Liver (tissue), 3 donors: ENCODE measurements around the gene GRIK1.

Experiments used
- CTCF ChIP-seq: fragments of 150-350 bp; IDR thresholded peaks from 2 replicates; pipeline ENCODE4 v1.5.1; 2017; ENCODE audit warnings: improper control_type of control experiment, low read depth, low read length; ENCODE audit not compliant: missing input control
- EGR1 ChIP-seq, 2 donors: IDR thresholded peaks; 2 replicates each; pipeline ENCODE4 v1.6.1; 2016 to 2018; ENCODE audit warnings: antibody characterized with exemption in 2 of 2, low read depth in 2 of 2
- FOXA1 ChIP-seq: IDR thresholded peaks from 2 replicates; pipeline ENCODE4 v1.6.1; 2016; ENCODE audit warnings: antibody characterized with exemption
- GABPA ChIP-seq, 2 donors: IDR thresholded peaks in 1 of 2; conservative IDR thresholded peaks in 1 of 2; 2 replicates each; pipeline ENCODE4 v1.6.1; 2016; ENCODE audit warnings: antibody characterized with exemption in 2 of 2, mild to moderate bottlenecking in 1 of 2, moderate library complexity in 1 of 2
- HNF4A ChIP-seq, 2 donors: conservative IDR thresholded peaks; 2 replicates each; pipeline ENCODE4 v1.6.1; 2016; ENCODE audit warnings: antibody characterized with exemption in 2 of 2, mild to moderate bottlenecking in 2 of 2
- REST ChIP-seq: IDR thresholded peaks from 2 replicates; pipeline ENCODE4 v1.6.1; 2016; ENCODE audit warnings: antibody characterized with exemption, mild to moderate bottlenecking
- SP1 ChIP-seq: IDR thresholded peaks from 2 replicates; pipeline ENCODE4 v1.6.1; 2018; ENCODE audit warnings: antibody characterized with exemption, mild to moderate bottlenecking
- TAF1 ChIP-seq: conservative IDR thresholded peaks from 2 replicates; pipeline ENCODE4 v1.6.1; 2016; ENCODE audit warnings: antibody characterized with exemption, mild to moderate bottlenecking
- YY1 ChIP-seq: IDR thresholded peaks from 2 replicates; pipeline ENCODE4 v1.6.1; 2016; ENCODE audit warnings: antibody characterized with exemption, mild to moderate bottlenecking
- ZBTB33 ChIP-seq: IDR thresholded peaks from 2 replicates; pipeline ENCODE4 v1.6.1; 2016; ENCODE audit warnings: antibody characterized with exemption
- donor health status: healthy.
- donor health status: healthy.

GRCh38 chr21:29490016-29490415, 449.8 kb downstream of the GRIK1 start:
- no peak for TF ChIP-seq CTCF
- no peak for TF ChIP-seq YY1
- no peak for TF ChIP-seq GABPA (IDR thresholded peaks at IDR 0.05 in 1 of 2, conservative IDR thresholded peaks at IDR 0.05 in 1 of 2)
- TF ChIP-seq TAF1, result no peak
- no peak for TF ChIP-seq FOXA1
- no peak for TF ChIP-seq SP1
- no peak for TF ChIP-seq EGR1 (IDR thresholded peaks at IDR 0.05; ENCODE audit: low read depth in 2 of 2)
- no peak for TF ChIP-seq ZBTB33
- TF ChIP-seq HNF4A (conservative IDR thresholded peaks at IDR 0.05), result no peak
- no peak for TF ChIP-seq REST
